Neuronal stem cell (in vitro differentiated cells): ENCODE results near the gene ZNF362.

Source experiments
- DNase-seq: peaks from one replicate; pipeline ENCODE4 v3.0.0-alpha.2; 2013; ENCODE audit warnings: low spot score
- H2AFZ ChIP-seq: one replicate; pipeline ENCODE4 v1.6.1; 2013; ENCODE audit warnings: mild to moderate bottlenecking, low read length, inconsistent platforms
- H2AK5ac ChIP-seq: 2 replicates; pipeline ENCODE4 v1.6.1; 2013; ENCODE audit warnings: low read depth, mild to moderate bottlenecking, inconsistent platforms, low read length, moderate library complexity, mixed read lengths
- H2BK120ac ChIP-seq: 2 replicates; pipeline ENCODE4 v1.6.1; 2013; ENCODE audit warnings: low read depth, mild to moderate bottlenecking, inconsistent platforms, low read length, moderate library complexity, mixed read lengths
- H2BK12ac ChIP-seq: one replicate; pipeline ENCODE4 v1.6.1; 2013; ENCODE audit warnings: low read length, inconsistent platforms
- H2BK15ac ChIP-seq: 2 replicates; pipeline ENCODE4 v1.6.1; 2013; ENCODE audit warnings: mild to moderate bottlenecking, low read length, inconsistent platforms, mixed read lengths
- H2BK5ac ChIP-seq: one replicate; pipeline ENCODE4 v1.6.1; 2013; ENCODE audit warnings: inconsistent platforms, mild to moderate bottlenecking, low read length, moderate library complexity
- H3K14ac ChIP-seq: one replicate; pipeline ENCODE4 v1.6.1; 2013; ENCODE audit warnings: low read length, inconsistent platforms
- H3K18ac ChIP-seq: 2 replicates; pipeline ENCODE4 v1.6.1; 2013; ENCODE audit warnings: low read length, inconsistent platforms
- H3K23ac ChIP-seq: 2 replicates; pipeline ENCODE4 v1.6.1; 2013; ENCODE audit warnings: low read depth, mild to moderate bottlenecking, mixed read lengths, low read length, inconsistent platforms; ENCODE audit not compliant: poor library complexity
- H3K27ac ChIP-seq: replicated peaks from 3 replicates; pipeline ENCODE4 v1.5.1; 2013; ENCODE audit warnings: low read length, inconsistent platforms
- H3K27me3 ChIP-seq, 3 experiments: 2 replicates each; pipeline ENCODE4 v1.6.1; 2013; ENCODE audit warnings: low read length in 3 of 3, mild to moderate bottlenecking in 2 of 3, inconsistent platforms in 1 of 3, low read depth in 1 of 3, mixed read lengths in 1 of 3, moderate library complexity in 1 of 3; ENCODE audit not compliant: control insufficient read depth in 3 of 3, insufficient read depth in 3 of 3
- H3K36me3 ChIP-seq, 2 donors: replicated peaks in 1 of 2; 2 replicates each; pipeline ENCODE4 v1.6.1; 2013; ENCODE audit warnings: low read length in 2 of 2; ENCODE audit not compliant: control insufficient read depth in 2 of 2, insufficient read depth in 2 of 2
- H3K4ac ChIP-seq: 2 replicates; pipeline ENCODE4 v1.6.1; 2013; ENCODE audit warnings: inconsistent platforms, mild to moderate bottlenecking, low read length, moderate library complexity
- H3K4me1 ChIP-seq, 2 donors: 1 replicate in 1 of 2; 2 replicates in 1 of 2; pipeline ENCODE4 v1.6.1; 2013; ENCODE audit warnings: low read length in 2 of 2, low read depth in 1 of 2; ENCODE audit not compliant: control insufficient read depth in 2 of 2, insufficient read depth in 1 of 2
- H3K4me2 ChIP-seq: one replicate; pipeline ENCODE4 v1.6.1; 2013; ENCODE audit warnings: mild to moderate bottlenecking, low read length, inconsistent platforms; ENCODE audit not compliant: insufficient read depth, poor library complexity, severe bottlenecking
- H3K4me3 ChIP-seq, 2 donors: 2 replicates each; pipeline ENCODE4 v1.5.1; 2013; ENCODE audit warnings: low read length in 2 of 2, mild to moderate bottlenecking in 2 of 2, inconsistent platforms in 1 of 2, moderate library complexity in 1 of 2
- H3K79me1 ChIP-seq: one replicate; pipeline ENCODE4 v1.6.1; 2013; ENCODE audit warnings: low read depth, mild to moderate bottlenecking, inconsistent platforms, low read length, moderate library complexity
- H3K9ac ChIP-seq: one replicate; pipeline ENCODE4 v1.6.1; 2013; ENCODE audit warnings: mild to moderate bottlenecking, low read depth, low read length, inconsistent platforms; ENCODE audit not compliant: poor library complexity
- H3K9me3 ChIP-seq, 2 donors: replicated peaks in 1 of 2; 2 replicates each; pipeline versions ENCODE3 to v1.6.1; 2013; ENCODE audit warnings: low read length in 2 of 2, mild to moderate bottlenecking in 2 of 2, inconsistent platforms in 1 of 2, low read depth in 1 of 2, mixed read lengths in 1 of 2, moderate library complexity in 1 of 2; ENCODE audit not compliant: control insufficient read depth in 2 of 2, insufficient read depth in 1 of 2
- H4K8ac ChIP-seq: one replicate; pipeline ENCODE4 v1.6.1; 2013; ENCODE audit warnings: low read depth, mild to moderate bottlenecking, inconsistent platforms, low read length, moderate library complexity
- H4K91ac ChIP-seq: one replicate; pipeline ENCODE4 v1.6.1; 2013; ENCODE audit warnings: low read length, low read depth, mild to moderate bottlenecking, inconsistent platforms; ENCODE audit not compliant: poor library complexity
- WGBS, 2 donors: extraction: QIAGEN DNeasy Blood & Tissue Kit; methylation state at CpG; one replicate each; pipeline ENCODE4 v1.1.7; 2013; ENCODE audit warnings: missing lambda C conversion rate in 2 of 2, mixed read lengths in 1 of 2; ENCODE audit not compliant: insufficient read length in 2 of 2, insufficient replicate concordance in 1 of 2; ENCODE audit errors: extremely low coverage in 2 of 2; 5-methylcytosine and 5-hydroxymethylcytosine counted together

Gene ZNF362

GRCh38 chr1:33277488-33278084 lies 21.3 kb downstream of the ZNF362 start:
- H2BK12ac ChIP-seq: no peak overlapping the region
- no peaks in the 10 kb centered on the region for H3K9me3 ChIP-seq
- H2BK15ac ChIP-seq: no peak overlapping the region
- H3K23ac ChIP-seq: no peak overlapping the region
- H4K8ac ChIP-seq: no peak overlapping the region
- H2BK5ac ChIP-seq: no peak overlapping the region
- no peak overlapping the region for H2AFZ ChIP-seq
- no peak overlapping the region for H3K9ac ChIP-seq
- H2BK120ac ChIP-seq: no peak overlapping the region
- H4K91ac ChIP-seq: no peak overlapping the region
- peaks cover 13% of the 10 kb centered on the region for H3K79me1 ChIP-seq
- peaks cover 29 to 96% of the 10 kb centered on the region in 2 donors for H3K36me3 ChIP-seq
- no peaks in the 10 kb centered on the region for H3K4me1 ChIP-seq
- no peak for DNase-seq
- no peak overlapping the region for H2AK5ac ChIP-seq
- H3K4ac ChIP-seq: no peak overlapping the region
- no CpG with 5 or more reads among the region's 11 CpGs for WGBS, 2 donors
- H3K14ac ChIP-seq: no peak overlapping the region
- H3K27ac ChIP-seq: no peak overlapping the region
- H3K4me2 ChIP-seq: no peak overlapping the region
- no peaks in the 10 kb centered on the region for H3K27me3 ChIP-seq
- H3K4me3 ChIP-seq: no peak overlapping the region
- no peak overlapping the region for H3K18ac ChIP-seq

GRCh38 chr1:33280091-33280661 lies 23.9 kb downstream of the ZNF362 start:
- no peak overlapping the region for H3K4me3 ChIP-seq
- H2AK5ac ChIP-seq: no peak overlapping the region
- H2BK5ac ChIP-seq: no peak overlapping the region
- no peaks in the 10 kb centered on the region for H3K9me3 ChIP-seq
- no peak overlapping the region for H2BK12ac ChIP-seq
- peak overlapping the region; percentile 39 for H3K23ac ChIP-seq
- H4K8ac ChIP-seq: no peak overlapping the region
- no peaks in the 10 kb centered on the region for H3K27me3 ChIP-seq
- no peak overlapping the region for H3K27ac ChIP-seq
- H3K4ac ChIP-seq: no peak overlapping the region
- no peak overlapping the region for H2BK120ac ChIP-seq
- no peak overlapping the region for H2AFZ ChIP-seq
- H4K91ac ChIP-seq: no peak overlapping the region
- WGBS, 2 donors: no CpG with 5 or more reads among the region's 29 CpGs
- peaks cover 29 to 97% of the 10 kb centered on the region in 2 donors for H3K36me3 ChIP-seq
- no peak overlapping the region for H3K14ac ChIP-seq
- no peak overlapping the region for H3K4me2 ChIP-seq
- no peak overlapping the region for H2BK15ac ChIP-seq
- DNase-seq: no peak
- peaks cover 6% of the 10 kb centered on the region for H3K79me1 ChIP-seq
- peak overlapping the region; percentile 47 for H3K9ac ChIP-seq
- no peaks in the 10 kb centered on the region for H3K4me1 ChIP-seq
- no peak overlapping the region for H3K18ac ChIP-seq

- H3K36me3 ChIP-seq: peaks cover 27 to 97% of the 10 kb centered on the region in 2 donors
- WGBS, 2 donors: no CpG with 5 or more reads among the region's 17 CpGs
- H3K9me3 ChIP-seq: no peaks in the 10 kb centered on the region
- peak overlapping the region; percentile 17 for H2AK5ac ChIP-seq
- no peak overlapping the region for H2BK15ac ChIP-seq
- peak overlapping the region; percentile 35 for H3K18ac ChIP-seq
- H3K79me1 ChIP-seq: no peaks in the 10 kb centered on the region
- H3K4me1 ChIP-seq: no peaks in the 10 kb centered on the region
- peak overlapping the region; percentile 10 for H3K9ac ChIP-seq
- peak overlapping the region; percentile 52 for H3K23ac ChIP-seq
- peak overlapping the region; percentile 89 for H4K8ac ChIP-seq
- no peak overlapping the region for H4K91ac ChIP-seq
- no peak overlapping the region for H2BK120ac ChIP-seq
- no peak overlapping the region for H2BK5ac ChIP-seq
- no peak for DNase-seq
- H3K27me3 ChIP-seq: no peaks in the 10 kb centered on the region
- no peak overlapping the region for H3K4me2 ChIP-seq
- H2BK12ac ChIP-seq: no peak overlapping the region
- H3K4me3 ChIP-seq: peak overlapping the region in 1 of 2 donors; percentile 13
- H3K14ac ChIP-seq: no peak overlapping the region
- H3K27ac ChIP-seq: no peak overlapping the region
- no peak overlapping the region for H3K4ac ChIP-seq
- H2AFZ ChIP-seq: no peak overlapping the region
Measured at GRCh38 chr1:33281554-33282303, 25.4 kb downstream of the ZNF362 start.

GRCh38 chr1:33282791-33283190 lies 26.5 kb downstream of the ZNF362 start:
- no peaks in the 10 kb centered on the region for H3K79me1 ChIP-seq
- no peak overlapping the region for H3K4me2 ChIP-seq
- no peak overlapping the region for H3K18ac ChIP-seq
- H2AK5ac ChIP-seq: no peak overlapping the region
- H3K27ac ChIP-seq: no peak overlapping the region
- no peak overlapping the region for H3K4me3 ChIP-seq
- H2BK15ac ChIP-seq: no peak overlapping the region
- no peak overlapping the region for H3K9ac ChIP-seq
- no peak overlapping the region for H4K8ac ChIP-seq
- no peak overlapping the region for H4K91ac ChIP-seq
- no peak for DNase-seq
- no peak overlapping the region for H3K4ac ChIP-seq
- no peak overlapping the region for H2BK5ac ChIP-seq
- H3K36me3 ChIP-seq: peaks cover 23 to 97% of the 10 kb centered on the region in 2 donors
- H3K27me3 ChIP-seq: no peaks in the 10 kb centered on the region
- no peak overlapping the region for H3K23ac ChIP-seq
- no peak overlapping the region for H2AFZ ChIP-seq
- H3K14ac ChIP-seq: no peak overlapping the region
- no peak overlapping the region for H2BK120ac ChIP-seq
- no peaks in the 10 kb centered on the region for H3K4me1 ChIP-seq
- WGBS, 2 donors: no CpG with 5 or more reads among the region's 3 CpGs
- H3K9me3 ChIP-seq: no peaks in the 10 kb centered on the region
- no peak overlapping the region for H2BK12ac ChIP-seq
